Ascending aorta (tissue), 2 donors: ENCODE measurements around the gene TNMD. TPM values are rescaled to one million over a fixed set of nuclear protein-coding genes. Genes with fewer than 3 reads are reported as not detected.

ENCODE experiments used
- DNase-seq, 2 donors: peaks; one replicate each; pipeline ENCODE4 v3.0.0-alpha.2; 2019; ENCODE audit warnings: low spot score in 2 of 2
- H3K27ac ChIP-seq, 2 donors: fragments of 200-600 bp; sonication (generic); one replicate each; pipeline ENCODE4 v1.5.1; 2016 to 2017; ENCODE audit warnings: mild to moderate bottlenecking in 1 of 2
- H3K27me3 ChIP-seq: fragments of 200-600 bp; sonication (generic); one replicate; pipeline ENCODE4 v1.5.1; 2017
- H3K36me3 ChIP-seq, 2 donors: fragments of 200-600 bp; sonication (generic); one replicate each; pipeline ENCODE4 v1.5.1; 2016
- H3K4me1 ChIP-seq, 2 donors: fragments of 200-600 bp; sonication (generic); one replicate each; pipeline ENCODE4 v1.5.1; 2016 to 2017; ENCODE audit warnings: mild to moderate bottlenecking in 1 of 2
- H3K4me3 ChIP-seq, 2 donors: fragments of 200-600 bp; sonication (generic); one replicate each; pipeline ENCODE4 v1.5.1; 2016 to 2017; ENCODE audit warnings: mild to moderate bottlenecking in 1 of 2
- H3K9me3 ChIP-seq, 2 donors: fragments of 200-600 bp; sonication (generic); one replicate each; pipeline ENCODE4 v1.5.1; 2016
- CTCF ChIP-seq, 3 experiments: fragments of 200-600 bp in 2 of 3; fragments of 450-650 bp in 1 of 3; sonication (generic) in 2 of 3; IDR thresholded peaks; one replicate each; pipeline ENCODE4 v1.5.1; 2016 to 2019; ENCODE audit warnings: antibody characterized with exemption in 3 of 3, mild to moderate bottlenecking in 1 of 3, moderate library complexity in 1 of 3
- intact Hi-C: fragments of 100-400 bp; cut with DNase I; formaldehyde crosslinking; loops from one replicate; pipeline ENCODE4 v1.15.1; 2023
- total RNA-seq: library from RNA; depleted of rRNA; stranded (reverse); fragments of >200 nt; gene quantifications from one replicate; pipeline ENCODE4 v1.1.0, GENCODE V29; 2016

TNMD gene
- total RNA-seq, 1 donor from 2014 or later, result not detected

- no peak for DNase-seq
- peak overlapping the region; percentile 56 to 67 for H3K4me3 ChIP-seq
- H3K4me1 ChIP-seq, result no peaks in the 10 kb centered on the region
- intact Hi-C loops, result no loop called here
- no peaks in the 10 kb centered on the region for H3K9me3 ChIP-seq
- H3K27me3 ChIP-seq, result no peaks in the 10 kb centered on the region
- H3K36me3 ChIP-seq, result no peaks in the 10 kb centered on the region
- H3K27ac ChIP-seq, result peak overlapping the region; percentile 49 to 52
- no peak for TF ChIP-seq CTCF (IDR thresholded peaks at IDR 0.05)
Measured at GRCh38 chrX:100635989-100636320, 51.2 kb downstream of the TNMD start.

- peak in 1 of 2 donors; percentile 85 for DNase-seq
- Histone ChIP-seq H3K36me3 (no peaks in the 10 kb centered on the region), H3K4me3 (peak within 1 kb of the TSS; percentile 56 to 67), H3K9me3 (no peaks in the 10 kb centered on the region), H3K4me1 (no peaks in the 10 kb centered on the region), H3K27me3 (no peaks in the 10 kb centered on the region), H3K27ac (peak within 1 kb of the TSS; percentile 49 to 52)
- intact Hi-C loops, result no loop called here
- TF ChIP-seq CTCF (IDR thresholded peaks at IDR 0.05), result peak in 2 of 3 experiments; percentile 45 to 47
Measured at GRCh38 chrX:100636321-100636991, 51.7 kb downstream of the TNMD start, which contains the start of gene TSPAN6. TSPAN6 (minus strand) TSS chrX:100636806; CDS start chrX:100636694, 112 bp downstream.

- Histone ChIP-seq H3K27ac (no peak overlapping the region), H3K27me3 (no peaks in the 10 kb centered on the region), H3K4me3 (no peak overlapping the region), H3K4me1 (peaks cover 0 to 6% of the 10 kb centered on the region in 2 donors), H3K36me3 (no peaks in the 10 kb centered on the region), H3K9me3 (no peaks in the 10 kb centered on the region)
- intact Hi-C loops, result no loop called here
- no peak for TF ChIP-seq CTCF (IDR thresholded peaks at IDR 0.05)
- no peak for DNase-seq
Measured at GRCh38 chrX:100642290-100642689, 57.6 kb downstream of the TNMD start.

GRCh38 chrX:100643212-100643611 lies 58.5 kb downstream of the TNMD start:
- Histone ChIP-seq H3K4me1 (peaks cover 0 to 6% of the 10 kb centered on the region in 2 donors), H3K27me3 (no peaks in the 10 kb centered on the region), H3K4me3 (no peak overlapping the region), H3K36me3 (no peaks in the 10 kb centered on the region), H3K9me3 (no peaks in the 10 kb centered on the region), H3K27ac (peak overlapping the region in 1 of 2 donors; percentile 23)
- intact Hi-C loops, result no loop called here
- no peak for DNase-seq
- no peak for TF ChIP-seq CTCF (IDR thresholded peaks at IDR 0.05)

GRCh38 chrX:100643956-100644860 lies 59.5 kb downstream of the TNMD start, which contains the start of gene SRPX2:
SRPX2 (plus strand) TSS chrX:100644199; CDS start chrX:100646323, 2,124 bp downstream.
- Histone ChIP-seq H3K27me3 (no peaks in the 10 kb centered on the region), H3K27ac (peak within 1 kb of the TSS; percentile 23 to 77)
- intact Hi-C loops, result no loop called here

More at GRCh38 chrX:100643956-100644860, 59.5 kb downstream of the TNMD start, which contains the start of gene SRPX2:
- Histone ChIP-seq H3K4me3 (peak within 1 kb of the TSS; percentile 7 to 52), H3K4me1 (peaks cover 0 to 6% of the 10 kb centered on the region in 2 donors), H3K9me3 (no peaks in the 10 kb centered on the region), H3K36me3 (no peaks in the 10 kb centered on the region)
- peak; percentile 40 to 82 for DNase-seq
- TF ChIP-seq CTCF (IDR thresholded peaks at IDR 0.05), result no peak
